ENCODE results near the gene DUSP16.

DUSP16 gene

GRCh38 chr12:12521888-12522287, 40.8 kb downstream of the DUSP16 start:
- TF ChIP-seq CTCF (IDR thresholded peaks at IDR 0.05): no peak
- Histone ChIP-seq H3K27ac (no peak overlapping the region), H3K4me1 (peaks cover 0 to 13% (median 0%) of the 10 kb centered on the region in 4 donors), H3K9me3 (no peaks in the 10 kb centered on the region), H3K36me3 (peaks cover 0 to 36% (median 18%) of the 10 kb centered on the region in 3 donors), H3K27me3 (no peaks in the 10 kb centered on the region), H3K4me3 (no peak overlapping the region)
- intact Hi-C loops (cut with DNase I; ENCODE audit: low total_unique reads): no loop called here
- no peak for DNase-seq

GRCh38 chr12:12521044-12521485, 41.6 kb downstream of the DUSP16 start:
- TF ChIP-seq CTCF (IDR thresholded peaks at IDR 0.05): no peak
- H3K9me3 ChIP-seq: no peaks in the 10 kb centered on the region
- intact Hi-C loops (cut with DNase I; ENCODE audit: low total_unique reads): no loop called here
- H3K4me3 ChIP-seq: no peak overlapping the region
- H3K27ac ChIP-seq: no peak overlapping the region
- H3K27me3 ChIP-seq: no peaks in the 10 kb centered on the region
- DNase-seq: no peak
- peaks cover 0 to 39% (median 18%) of the 10 kb centered on the region in 3 donors for H3K36me3 ChIP-seq
- H3K4me1 ChIP-seq: peaks cover 0 to 13% (median 0%) of the 10 kb centered on the region in 4 donors

- Histone ChIP-seq H3K4me1 (peaks cover 0 to 13% (median 0%) of the 10 kb centered on the region in 4 donors), H3K36me3 (peaks cover 0 to 39% (median 18%) of the 10 kb centered on the region in 3 donors), H3K4me3 (no peak overlapping the region), H3K27me3 (no peaks in the 10 kb centered on the region), H3K27ac (no peak overlapping the region), H3K9me3 (no peaks in the 10 kb centered on the region)
- intact Hi-C loops (cut with DNase I; ENCODE audit: low total_unique reads): no loop called here
- no peak for TF ChIP-seq CTCF (IDR thresholded peaks at IDR 0.05)
- no peak for DNase-seq
Measured at GRCh38 chr12:12520273-12520672, 42.4 kb downstream of the DUSP16 start.

DNA sequence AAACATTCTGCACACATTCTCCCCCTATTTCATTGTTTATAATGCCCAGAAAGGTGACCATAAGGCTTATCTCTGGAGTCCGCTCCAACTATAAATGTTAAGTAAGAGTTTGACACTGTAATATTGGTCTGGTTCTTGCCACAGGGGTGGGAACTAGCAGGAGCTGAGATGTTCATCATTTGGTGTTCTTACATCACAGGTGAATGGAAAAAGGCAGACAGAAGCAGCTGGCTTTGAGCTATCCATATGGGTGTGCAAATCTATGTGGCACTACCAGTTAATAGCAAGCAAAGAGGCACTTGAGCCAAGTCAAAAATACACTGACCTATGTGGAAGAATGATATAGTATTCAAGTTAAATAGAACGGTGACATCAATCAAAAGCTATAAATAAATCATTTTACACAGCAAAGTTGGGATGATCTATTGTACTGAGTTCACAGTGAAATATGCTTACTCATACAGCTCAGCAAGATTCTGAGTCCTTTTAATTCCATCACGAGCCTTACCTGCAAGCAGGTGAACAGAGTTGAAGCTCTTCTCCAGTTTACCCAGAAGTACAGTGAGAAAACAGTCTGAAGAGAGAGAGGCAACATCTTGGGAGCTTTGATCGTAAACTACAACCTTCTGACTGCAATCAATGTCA, 43.2 kb downstream of the DUSP16 start:
- Histone ChIP-seq H3K4me1 (peaks cover 0 to 13% (median 0%) of the 10 kb centered on the region in 4 donors), H3K27ac (no peak overlapping the region)
- TF ChIP-seq CTCF (IDR thresholded peaks at IDR 0.05): no peak

GRCh38 chr12:12518919-12519318, 43.7 kb downstream of the DUSP16 start:
- H3K4me3 ChIP-seq: no peak overlapping the region
- no peak for DNase-seq
- no peaks in the 10 kb centered on the region for H3K27me3 ChIP-seq
- H3K27ac ChIP-seq: no peak overlapping the region
- TF ChIP-seq CTCF (IDR thresholded peaks at IDR 0.05): no peak
- H3K4me1 ChIP-seq: peaks cover 0 to 13% (median 0%) of the 10 kb centered on the region in 4 donors
- intact Hi-C loops (cut with DNase I; ENCODE audit: low total_unique reads): no loop called here
- no peaks in the 10 kb centered on the region for H3K9me3 ChIP-seq
- H3K36me3 ChIP-seq: peaks cover 0 to 39% (median 18%) of the 10 kb centered on the region in 3 donors

More for the DNA sequence above, 43.2 kb downstream of the DUSP16 start:
- Histone ChIP-seq H3K9me3 (no peaks in the 10 kb centered on the region), H3K36me3 (peaks cover 0 to 39% (median 18%) of the 10 kb centered on the region in 3 donors), H3K4me3 (no peak overlapping the region), H3K27me3 (no peaks in the 10 kb centered on the region)
- no peak for DNase-seq
- intact Hi-C loops (cut with DNase I; ENCODE audit: low total_unique reads): no loop called here
